Fibroblast of lung (primary cell): ENCODE data around the gene RAPGEF3.

Source experiments
- CTCF ChIP-seq, 2 donors: IDR thresholded peaks in 1 of 2; conservative IDR thresholded peaks in 1 of 2; 1 replicate in 1 of 2; 2 replicates in 1 of 2; pipeline ENCODE4 v1.5.1; 2011 to 2012; ENCODE audit warnings: low read length in 2 of 2, control low read depth in 1 of 2, inconsistent platforms in 1 of 2, low read depth in 1 of 2, mild to moderate bottlenecking in 1 of 2
- EZH2 ChIP-seq: IDR thresholded peaks from 2 replicates; pipeline ENCODE4 v1.5.1; 2012; ENCODE audit warnings: low read length, control low read depth, mild to moderate bottlenecking; ENCODE audit errors: missing control alignments

- TF ChIP-seq CTCF (conservative IDR thresholded peaks at IDR 0.05 in 1 of 2, IDR thresholded peaks at IDR 0.05 in 1 of 2; ENCODE audit: low read depth in 1 of 2, low read length in 2 of 2) (peak; percentile 96 to 98), EZH2 (no peak)
These were observed 20.7 kb upstream of the RAPGEF3 start for GRCh38 chr12:47779301-47779942.
